Measurements from ENCODE around the gene GFPT2. TPM values are rescaled to one million over a fixed set of nuclear protein-coding genes. Genes with fewer than 3 reads are reported as not detected.

Gene GFPT2
- total RNA-seq, 1 experiment from 2014 or later: 0.82 TPM

DNA sequence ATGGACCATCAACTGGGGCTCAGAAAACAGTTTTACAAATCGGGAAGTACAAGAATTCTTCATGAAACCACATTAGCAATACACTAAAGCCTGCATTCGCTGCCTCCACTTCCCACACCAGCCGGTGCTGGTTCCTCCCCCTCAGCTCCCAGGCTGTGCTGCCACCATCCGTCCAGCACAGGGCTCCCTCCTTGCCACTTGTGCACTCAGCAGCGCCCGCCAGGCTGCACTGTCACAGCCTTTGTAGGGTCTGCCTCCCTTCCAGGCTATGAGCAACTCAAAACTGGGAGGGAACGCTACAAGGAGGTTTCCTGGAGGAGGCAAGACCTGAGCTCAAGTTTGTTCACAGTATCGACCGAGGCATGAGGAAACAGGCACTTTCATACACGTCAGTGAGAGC is 69.0 kb downstream of the GFPT2 start:
- intact Hi-C loops (cut with micrococcal nuclease; ENCODE audit: unreplicated experiment): no loop called here
- Histone ChIP-seq H3K4me3 (ENCODE audit: low read depth, low read length, poor library complexity, severe bottlenecking) (no peak overlapping the region), H3K9me3 (ENCODE audit: low read depth, low read length, poor library complexity, severe bottlenecking) (no peaks in the 10 kb centered on the region), H3K4me1 (ENCODE audit: insufficient read depth, low read length, poor library complexity, severe bottlenecking) (no peaks in the 10 kb centered on the region), H3K27me3 (replicated peaks; ENCODE audit: insufficient read depth, low read depth, low read length, poor library complexity) (no peaks in the 10 kb centered on the region), H3K27ac (ENCODE audit: low read depth, low read length, poor library complexity, severe bottlenecking) (no peak overlapping the region), H3K36me3 (ENCODE audit: insufficient read depth, low read length, poor library complexity, severe bottlenecking) (peaks cover 5% of the 10 kb centered on the region)
- TF ChIP-seq, protein P1, sequence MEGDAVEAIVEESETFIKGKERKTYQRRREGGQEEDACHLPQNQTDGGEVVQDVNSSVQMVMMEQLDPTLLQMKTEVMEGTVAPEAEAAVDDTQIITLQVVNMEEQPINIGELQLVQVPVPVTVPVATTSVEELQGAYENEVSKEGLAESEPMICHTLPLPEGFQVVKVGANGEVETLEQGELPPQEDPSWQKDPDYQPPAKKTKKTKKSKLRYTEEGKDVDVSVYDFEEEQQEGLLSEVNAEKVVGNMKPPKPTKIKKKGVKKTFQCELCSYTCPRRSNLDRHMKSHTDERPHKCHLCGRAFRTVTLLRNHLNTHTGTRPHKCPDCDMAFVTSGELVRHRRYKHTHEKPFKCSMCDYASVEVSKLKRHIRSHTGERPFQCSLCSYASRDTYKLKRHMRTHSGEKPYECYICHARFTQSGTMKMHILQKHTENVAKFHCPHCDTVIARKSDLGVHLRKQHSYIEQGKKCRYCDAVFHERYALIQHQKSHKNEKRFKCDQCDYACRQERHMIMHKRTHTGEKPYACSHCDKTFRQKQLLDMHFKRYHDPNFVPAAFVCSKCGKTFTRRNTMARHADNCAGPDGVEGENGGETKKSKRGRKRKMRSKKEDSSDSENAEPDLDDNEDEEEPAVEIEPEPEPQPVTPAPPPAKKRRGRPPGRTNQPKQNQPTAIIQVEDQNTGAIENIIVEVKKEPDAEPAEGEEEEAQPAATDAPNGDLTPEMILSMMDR (conservative IDR thresholded peaks at IDR 0.05; ENCODE audit: low read depth, low read length): no peak
- ChIA-PET CTCF (no interaction called here), POLR2A (ENCODE audit: low non-redundant PET) (no interaction called here)
- no TSS peak for BruUV-seq (replicated peaks)
- DNase-seq (ENCODE audit: low spot score): no peak

DNA sequence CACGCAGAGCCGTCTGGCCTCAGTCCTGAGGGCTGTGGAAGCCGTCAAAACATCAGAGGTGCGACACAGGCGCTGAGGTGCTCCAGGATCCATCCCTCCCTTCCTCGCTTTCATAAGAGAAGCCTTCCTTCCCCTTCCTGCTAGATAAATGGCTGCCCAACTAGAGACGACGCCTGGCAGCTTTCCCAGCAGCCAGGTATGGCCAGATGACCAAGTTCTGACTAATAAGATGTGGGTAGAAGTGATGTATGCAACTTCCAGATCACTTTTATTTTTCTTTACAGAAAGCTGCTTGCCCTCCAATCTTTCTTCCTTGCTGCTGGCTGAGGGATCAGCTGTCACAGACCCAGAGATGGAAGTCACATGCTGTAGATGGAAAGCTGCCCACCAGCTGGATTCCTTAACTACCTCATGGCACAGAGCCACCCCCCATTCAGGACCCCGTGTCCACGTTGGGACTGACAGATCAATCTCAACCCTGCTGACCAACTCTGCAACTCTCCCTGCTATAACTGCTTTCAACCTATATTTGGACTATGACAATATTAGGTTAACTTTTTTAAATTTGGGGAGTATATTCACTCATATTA is 70.0 kb downstream of the GFPT2 start:
- H3K4me1 ChIP-seq (ENCODE audit: insufficient read depth, low read length, poor library complexity, severe bottlenecking): no peaks in the 10 kb centered on the region
- TF ChIP-seq, protein P1 (conservative IDR thresholded peaks at IDR 0.05; ENCODE audit: low read depth, low read length): no peak
- no peak for TF ChIP-seq EZH2 (IDR thresholded peaks at IDR 0.05; ENCODE audit: borderline replicate concordance, low read depth, low read length, poor library complexity, severe bottlenecking)
- no peaks in the 10 kb centered on the region for H3K9me3 ChIP-seq (ENCODE audit: low read depth, low read length, poor library complexity, severe bottlenecking)
- DNase-seq (ENCODE audit: low spot score): no peak
- H3K27me3 ChIP-seq (replicated peaks; ENCODE audit: insufficient read depth, low read depth, low read length, poor library complexity): no peaks in the 10 kb centered on the region
- intact Hi-C loops (cut with micrococcal nuclease; ENCODE audit: unreplicated experiment): no loop called here
- CTCF ChIA-PET: no interaction called here
- H3K36me3 ChIP-seq (ENCODE audit: insufficient read depth, low read length, poor library complexity, severe bottlenecking): peaks cover 6% of the 10 kb centered on the region
- no TSS peak for BruUV-seq (replicated peaks)
- H3K27ac ChIP-seq (ENCODE audit: low read depth, low read length, poor library complexity, severe bottlenecking): no peak overlapping the region
- POLR2A ChIA-PET (ENCODE audit: low non-redundant PET): no interaction called here
- no peak overlapping the region for H3K4me3 ChIP-seq (ENCODE audit: low read depth, low read length, poor library complexity, severe bottlenecking)

DNA sequence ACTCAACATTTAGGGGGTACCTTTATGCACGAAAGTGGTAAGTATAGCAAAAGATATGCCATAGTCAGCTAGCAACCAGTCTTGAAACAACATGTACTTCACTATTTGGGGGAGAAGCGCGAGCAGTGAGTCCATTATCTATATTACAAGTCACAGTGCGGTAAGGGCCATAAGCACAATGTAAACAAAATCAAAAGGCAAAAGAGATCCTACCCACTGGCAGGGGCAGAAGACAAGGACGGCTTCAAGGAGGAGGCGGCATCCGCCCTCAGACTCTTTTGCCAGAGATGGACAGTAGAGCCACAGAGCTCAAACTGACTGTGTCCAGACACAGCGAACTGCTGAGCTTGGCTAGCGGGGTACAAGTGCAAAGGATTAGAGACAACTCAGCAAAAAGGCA is 70.9 kb downstream of the GFPT2 start:
- H3K9me3 ChIP-seq (ENCODE audit: low read depth, low read length, poor library complexity, severe bottlenecking): no peaks in the 10 kb centered on the region
- no peak overlapping the region for H3K27ac ChIP-seq (ENCODE audit: low read depth, low read length, poor library complexity, severe bottlenecking)
- ChIA-PET POLR2A (ENCODE audit: low non-redundant PET) (no interaction called here), CTCF (no interaction called here)
- no peaks in the 10 kb centered on the region for H3K27me3 ChIP-seq (replicated peaks; ENCODE audit: insufficient read depth, low read depth, low read length, poor library complexity)
- H3K36me3 ChIP-seq (ENCODE audit: insufficient read depth, low read length, poor library complexity, severe bottlenecking): peaks cover 12% of the 10 kb centered on the region
- no peaks in the 10 kb centered on the region for H3K4me1 ChIP-seq (ENCODE audit: insufficient read depth, low read length, poor library complexity, severe bottlenecking)
- no peak overlapping the region for H3K4me3 ChIP-seq (ENCODE audit: low read depth, low read length, poor library complexity, severe bottlenecking)
- intact Hi-C loops (cut with micrococcal nuclease; ENCODE audit: unreplicated experiment): no loop called here
- BruUV-seq (replicated peaks): no TSS peak
- TF ChIP-seq EZH2 (IDR thresholded peaks at IDR 0.05; ENCODE audit: borderline replicate concordance, low read depth, low read length, poor library complexity, severe bottlenecking): no peak
- TF ChIP-seq, protein P1 (conservative IDR thresholded peaks at IDR 0.05; ENCODE audit: low read depth, low read length): no peak
- DNase-seq (ENCODE audit: low spot score): no peak

Measured in A673 (cell line).